T-helper 1 cell treated with Interleukin-12 subunit alpha and Interleukin-12 subunit beta and Interleukin-4 antibody, amounts not matched to agents 30 ng/mL and 1 ng/mL, for 36 hours (primary cell): ENCODE measurements around the gene SNTG2. TPM values are rescaled to one million over a fixed set of nuclear protein-coding genes. Genes with fewer than 3 reads are reported as not detected.
"Not testable (repeated sequence)": the region's sequence is repeated elsewhere in the genome, so short reads cannot be mapped to it uniquely, and the experiment has no call there.

Source experiments
- intact Hi-C: fragments of 100-400 bp; cut with micrococcal nuclease; formaldehyde crosslinking; loops from one replicate; pipeline ENCODE4 v1.15.1; 2024
- total RNA-seq: library from RNA; stranded (reverse); gene quantifications from 2 replicates; pipeline ENCODE4 v1.2.3, GENCODE V29; 2022

Gene SNTG2
- total RNA-seq, 1 donor from 2014 or later, result not detected

- intact Hi-C loops, result no loop called here
Measured at GRCh38 chr2:1403565-1403964, 452.9 kb downstream of the SNTG2 start.

- intact Hi-C loops, result no loop called here
Measured at GRCh38 chr2:1405124-1405523, 454.5 kb downstream of the SNTG2 start.

- intact Hi-C loops, result no loop called here
Measured at GRCh38 chr2:1405967-1406366, 455.3 kb downstream of the SNTG2 start.

- intact Hi-C loops, result no loop called here
Measured at GRCh38 chr2:1406434-1406833, 455.8 kb downstream of the SNTG2 start.

DNA sequence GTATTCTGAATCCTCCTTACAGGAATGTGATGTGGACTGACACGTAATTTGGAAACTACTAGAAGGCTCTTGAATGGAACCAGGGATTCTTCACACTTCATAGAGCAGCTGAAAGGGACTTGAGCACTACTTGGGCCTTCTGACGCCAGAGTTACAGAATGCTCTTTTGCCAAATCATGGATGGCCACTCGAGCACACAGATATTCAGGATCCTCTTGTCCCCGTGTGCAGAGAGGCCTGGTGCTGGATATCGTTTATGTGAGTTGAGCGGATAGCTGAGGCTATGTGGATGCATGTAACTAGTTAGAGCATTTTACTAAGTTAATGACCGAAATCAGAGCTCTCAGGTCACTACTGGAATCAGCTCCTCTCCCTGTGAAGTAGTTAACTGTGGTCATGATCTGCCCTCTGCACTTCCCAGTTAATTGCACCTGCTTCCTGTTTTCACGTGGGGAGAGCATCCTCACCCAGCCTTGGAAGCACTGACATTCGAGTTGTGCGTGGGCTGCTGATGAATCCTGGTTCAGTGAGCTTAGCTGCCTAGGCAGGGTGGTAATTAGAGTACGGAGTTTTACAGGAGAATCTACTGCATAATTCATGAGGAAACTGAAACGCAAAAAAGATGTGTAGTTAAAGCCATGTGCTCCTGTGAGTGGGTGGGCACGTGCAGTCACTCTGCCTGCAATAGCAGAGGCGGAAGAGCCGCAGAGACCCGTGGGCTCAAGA, 457.5 kb downstream of the SNTG2 start:
- intact Hi-C loops, result no loop called here

DNA sequence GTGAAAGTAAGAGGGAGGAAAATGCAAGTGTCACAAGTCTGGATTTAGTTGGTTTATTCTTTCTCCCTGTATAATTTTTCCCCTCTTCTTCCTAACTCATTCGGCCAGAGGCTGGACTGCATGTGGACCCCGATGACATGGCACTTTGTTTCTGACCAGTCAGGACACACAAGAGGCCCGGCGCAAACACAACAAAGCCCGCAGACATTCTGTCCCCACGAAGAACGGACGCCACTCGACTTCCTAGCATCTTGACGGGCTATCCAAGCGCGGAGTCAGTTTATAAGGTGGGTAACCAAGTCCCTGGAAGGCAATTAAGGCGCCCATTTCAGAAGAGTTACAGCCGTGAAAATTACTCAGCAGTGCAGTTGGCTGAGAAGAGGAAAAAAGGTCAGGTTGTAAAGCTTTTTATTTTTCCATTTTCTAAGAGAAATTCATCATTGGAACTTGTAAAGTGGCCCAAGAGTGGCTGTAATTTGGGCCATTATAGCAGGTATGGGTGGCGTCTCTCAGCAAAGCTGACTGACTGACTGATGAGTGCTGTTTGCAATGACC, 462.6 kb downstream of the SNTG2 start, which contains the start of gene TPO:
TPO (plus strand) TSS at position 308 of the 555 bp plus-strand sequence. CDS start 946 bp downstream, outside the sequence.
- intact Hi-C loops, result no loop called here

DNA sequence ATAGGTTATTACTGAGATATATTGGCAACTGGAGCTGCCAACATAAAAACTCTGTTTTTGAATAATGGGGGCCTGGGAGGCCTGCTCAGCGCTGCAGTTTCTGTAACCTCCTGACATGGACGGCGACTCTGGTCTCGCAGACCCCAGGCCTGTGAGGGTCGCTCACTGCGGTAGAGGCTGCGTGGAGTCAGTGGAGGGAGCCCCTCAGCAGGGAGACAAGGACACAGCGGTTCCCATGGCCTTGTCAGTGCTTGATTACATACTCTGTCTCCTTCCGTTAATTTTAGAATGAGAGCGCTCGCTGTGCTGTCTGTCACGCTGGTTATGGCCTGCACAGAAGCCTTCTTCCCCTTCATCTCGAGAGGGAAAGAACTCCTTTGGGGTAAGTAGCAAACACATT, 463.5 kb downstream of the SNTG2 start:
- intact Hi-C loops, result no loop called here

- intact Hi-C loops, result not testable (repeated sequence)
Measured at GRCh38 chr2:1414901-1415300, 464.3 kb downstream of the SNTG2 start.

DNA sequence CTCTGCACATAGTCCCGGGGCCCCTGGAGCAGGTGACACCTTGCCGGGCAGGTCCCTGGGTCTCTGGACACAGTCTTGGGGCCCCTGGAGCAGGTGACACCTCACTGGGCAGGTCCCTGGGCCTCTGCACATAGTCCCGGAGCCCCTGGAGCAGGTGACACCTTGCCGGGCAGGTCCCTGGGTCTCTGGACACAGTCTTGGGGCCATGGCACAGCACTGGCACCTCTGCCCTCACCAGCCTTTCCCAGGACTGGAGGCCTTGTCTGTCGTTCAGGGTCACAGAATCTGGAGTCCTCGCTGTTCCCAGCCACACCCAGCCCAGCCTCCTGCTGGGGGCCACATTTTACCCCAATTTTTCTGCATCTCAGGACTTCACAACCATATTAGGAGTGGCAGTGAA, 464.9 kb downstream of the SNTG2 start:
- intact Hi-C loops, result no loop called here
